Fibroblast of lung (primary cell): ENCODE measurements around the gene GHSR. TPM values are rescaled to one million over a fixed set of nuclear protein-coding genes. Genes with fewer than 3 reads are reported as not detected.

Experiments used
- DNase-seq, 2 donors: peaks; one replicate each; pipeline versions ENCODE4 v3.0.0 to v3.0.0-alpha.2; 2010; ENCODE audit warnings: low read depth in 2 of 2
- H2AFZ ChIP-seq: 2 replicates; pipeline ENCODE4 v1.5.1; 2012; ENCODE audit warnings: low read length, control low read depth, inconsistent platforms
- H3K27ac ChIP-seq: 2 replicates; pipeline ENCODE4 v1.5.1; 2011; ENCODE audit warnings: low read length, control low read depth; ENCODE audit not compliant: insufficient read depth
- H3K27me3 ChIP-seq: 2 replicates; pipeline ENCODE4 v1.5.1; 2011; ENCODE audit warnings: mild to moderate bottlenecking, low read length; ENCODE audit not compliant: control insufficient read depth, insufficient read depth
- H3K36me3 ChIP-seq: 2 replicates; pipeline ENCODE4 v1.5.1; 2011; ENCODE audit warnings: low read length; ENCODE audit not compliant: control insufficient read depth, insufficient read depth
- H3K4me1 ChIP-seq: 2 replicates; pipeline ENCODE4 v1.5.1; 2011; ENCODE audit warnings: low read length; ENCODE audit not compliant: control insufficient read depth, insufficient read depth; ENCODE audit errors: extremely low read depth
- H3K4me2 ChIP-seq: 2 replicates; pipeline ENCODE4 v1.5.1; 2011; ENCODE audit warnings: low read length, control low read depth; ENCODE audit not compliant: insufficient read depth; ENCODE audit errors: extremely low read depth
- H3K4me3 ChIP-seq, 4 experiments: fragments of 200-600 bp in 1 of 4; sonication (generic) in 1 of 4; replicated peaks in 1 of 4; 2 replicates each; pipeline ENCODE4 v1.5.1; 2011 to 2016; ENCODE audit warnings: low read length in 4 of 4, low read depth in 3 of 4, mild to moderate bottlenecking in 3 of 4, control low read depth in 2 of 4, inconsistent platforms in 1 of 4, mixed read lengths in 1 of 4; ENCODE audit not compliant: insufficient read depth in 1 of 4; ENCODE audit errors: control extremely low read depth in 1 of 4
- H3K79me2 ChIP-seq: 2 replicates; pipeline ENCODE4 v1.5.1; 2012; ENCODE audit warnings: mild to moderate bottlenecking, low read length, inconsistent platforms; ENCODE audit not compliant: control insufficient read depth, insufficient read depth
- H3K9ac ChIP-seq: 2 replicates; pipeline ENCODE4 v1.5.1; 2011; ENCODE audit warnings: mild to moderate bottlenecking, low read length, control low read depth; ENCODE audit not compliant: insufficient read depth
- H3K9me3 ChIP-seq: 2 replicates; pipeline ENCODE4 v1.5.1; 2012; ENCODE audit warnings: low read depth, low read length; ENCODE audit not compliant: control insufficient read depth, insufficient read depth
- H4K20me1 ChIP-seq: 2 replicates; pipeline ENCODE4 v1.5.1; 2011; ENCODE audit warnings: low read length; ENCODE audit not compliant: control insufficient read depth, insufficient read depth; ENCODE audit errors: extremely low read depth
- CTCF ChIP-seq, 2 donors: IDR thresholded peaks in 1 of 2; conservative IDR thresholded peaks in 1 of 2; 1 replicate in 1 of 2; 2 replicates in 1 of 2; pipeline ENCODE4 v1.5.1; 2011 to 2012; ENCODE audit warnings: low read length in 2 of 2, control low read depth in 1 of 2, inconsistent platforms in 1 of 2, low read depth in 1 of 2, mild to moderate bottlenecking in 1 of 2
- EZH2 ChIP-seq: IDR thresholded peaks from 2 replicates; pipeline ENCODE4 v1.5.1; 2012; ENCODE audit warnings: low read length, control low read depth, mild to moderate bottlenecking; ENCODE audit errors: missing control alignments
- polyA plus RNA-seq, 2 donors: library from polyadenylated mRNA; depleted of rRNA in 1 of 2; stranded (reverse) in 1 of 2; unstranded in 1 of 2; fragments of >200 nt; gene quantifications; 2 replicates each; pipeline ENCODE4 v1.2.1, GENCODE V29; 2011 to 2012; ENCODE audit warnings: missing spikeins in 1 of 2
- total RNA-seq: library from RNA; depleted of rRNA; stranded (reverse); fragments of >200 nt; gene quantifications from 2 replicates; pipeline ENCODE4 v1.2.1, GENCODE V29; 2014

GHSR gene
- total and polyA plus RNA-seq, 2 donors (not counting 1 experiment from before 2014, with no cell fraction given) = not detected

DNA sequence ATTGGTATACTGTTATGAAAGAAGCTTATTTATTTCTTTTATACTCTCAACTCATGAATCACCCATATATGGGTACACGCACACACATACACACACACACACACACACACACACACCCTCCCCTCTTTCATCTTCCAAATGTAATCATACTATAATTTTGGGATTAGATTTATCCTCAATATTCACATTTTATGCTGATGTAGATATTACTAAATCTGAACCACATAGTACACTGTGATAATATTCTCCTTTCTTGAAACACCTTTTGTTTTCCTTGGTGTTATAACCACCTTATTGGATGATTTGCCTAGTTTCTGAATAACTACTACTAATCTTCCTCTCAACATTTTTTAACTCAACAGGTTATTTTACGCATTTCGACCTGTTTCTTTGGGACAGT, 8.1 kb upstream of the GHSR start:
- H3K4me1 ChIP-seq = no peaks in the 10 kb centered on the region
- TF ChIP-seq EZH2 = no peak
- no peak for TF ChIP-seq CTCF (conservative IDR thresholded peaks at IDR 0.05 in 1 of 2, IDR thresholded peaks at IDR 0.05 in 1 of 2; ENCODE audit: low read depth in 1 of 2, low read length in 2 of 2)
- H3K4me3 ChIP-seq = no peak overlapping the region
- no peaks in the 10 kb centered on the region for H3K36me3 ChIP-seq
- no peak overlapping the region for H3K9ac ChIP-seq
- no peaks in the 10 kb centered on the region for H3K27me3 ChIP-seq
- H2AFZ ChIP-seq = no peak overlapping the region
- H4K20me1 ChIP-seq = no peaks in the 10 kb centered on the region
- H3K27ac ChIP-seq = no peak overlapping the region
- H3K9me3 ChIP-seq = no peaks in the 10 kb centered on the region
- DNase-seq = no peak
- H3K79me2 ChIP-seq = no peaks in the 10 kb centered on the region
- H3K4me2 ChIP-seq = no peak overlapping the region

- no peak for DNase-seq
- Histone ChIP-seq H3K4me2 (no peak overlapping the region), H3K4me1 (no peaks in the 10 kb centered on the region), H3K9ac (no peak overlapping the region), H3K27ac (no peak overlapping the region), H3K36me3 (no peaks in the 10 kb centered on the region), H3K79me2 (no peaks in the 10 kb centered on the region), H4K20me1 (no peaks in the 10 kb centered on the region), H3K27me3 (peaks cover 10% of the 10 kb centered on the region), H3K4me3 (no peak overlapping the region), H2AFZ (no peak overlapping the region), H3K9me3 (no peaks in the 10 kb centered on the region)
- no peak for TF ChIP-seq EZH2
- TF ChIP-seq CTCF (conservative IDR thresholded peaks at IDR 0.05 in 1 of 2, IDR thresholded peaks at IDR 0.05 in 1 of 2; ENCODE audit: low read depth in 1 of 2, low read length in 2 of 2) = no peak
Observed at GRCh38 chr3:172454180-172454579, 5.9 kb upstream of the GHSR start.

- peaks cover 37% of the 10 kb centered on the region for H3K27me3 ChIP-seq
- no peak overlapping the region for H2AFZ ChIP-seq
- no peak for TF ChIP-seq CTCF (conservative IDR thresholded peaks at IDR 0.05 in 1 of 2, IDR thresholded peaks at IDR 0.05 in 1 of 2; ENCODE audit: low read depth in 1 of 2, low read length in 2 of 2)
- peak; percentile 61 for TF ChIP-seq EZH2
- no peak overlapping the region for H3K27ac ChIP-seq
- H3K36me3 ChIP-seq = no peaks in the 10 kb centered on the region
- no peaks in the 10 kb centered on the region for H3K9me3 ChIP-seq
- peak; percentile 44 to 45 for DNase-seq
- no peaks in the 10 kb centered on the region for H3K4me1 ChIP-seq
- peak overlapping the region in 1 of 4 experiments; percentile 38 for H3K4me3 ChIP-seq
- no peaks in the 10 kb centered on the region for H3K79me2 ChIP-seq
- no peak overlapping the region for H3K9ac ChIP-seq
- H4K20me1 ChIP-seq = no peaks in the 10 kb centered on the region
- H3K4me2 ChIP-seq = peak overlapping the region; percentile 65
Observed at GRCh38 chr3:172449466-172450149, 1.4 kb upstream of the GHSR start.
